ENCODE results near the gene ERBB2. TPM values are rescaled to one million over a fixed set of nuclear protein-coding genes. Genes with fewer than 3 reads are reported as not detected.
A peak's percentile ranks its signal among the peaks of the same experiment; 100 is the strongest.

ERBB2 gene
- total RNA-seq, 3 donors from 2014 or later: 13.1 to 118 (median 59.0) TPM

- TF ChIP-seq POLR2A (IDR thresholded peaks at IDR 0.05): no peak
- TF ChIP-seq CTCF (IDR thresholded peaks at IDR 0.05): no peak
- no peak for TF ChIP-seq POLR2AphosphoS5 (IDR thresholded peaks at IDR 0.05)
- Histone ChIP-seq H3K27ac (no peak overlapping the region), H3K9me3 (no peaks in the 10 kb centered on the region), H3K4me3 (peak overlapping the region in 1 of 3 donors; percentile 14), H3K4me1 (no peaks in the 10 kb centered on the region), H3K36me3 (no peaks in the 10 kb centered on the region), H3K27me3 (no peaks in the 10 kb centered on the region)
- no peak for DNase-seq (ENCODE audit: low spot score in 2 of 2)
- intact Hi-C loops (cut with DNase I; ENCODE audit: low total_unique reads): no loop called here
These were observed 77.9 kb downstream of the ERBB2 start for GRCh38 chr17:39777534-39778365.

Other genes starting within 250 kb of the ERBB2 start
- gene MED1, start 248.8 kb upstream of the ERBB2 start, total RNA-seq: 10 to 100 TPM; 21.4 to 36.3 (median 33.1) TPM
- 10 to 100 TPM; 38.6 to 58.2 (median 41.3) TPM for gene CDK12, start 238.6 kb upstream of the ERBB2 start, total RNA-seq
- gene NEUROD2, start 92.1 kb upstream of the ERBB2 start, total RNA-seq: not detected
- gene PPP1R1B, start 73.1 kb upstream of the ERBB2 start, total RNA-seq: 10 to 100 TPM; 22.6 to 71.3 (median 67.5) TPM
- 10 to 100 TPM; 37.0 to 43.9 (median 42.0) TPM for gene STARD3, start 62.9 kb upstream of the ERBB2 start, total RNA-seq
- under 1 TPM; 0.48 to 0.73 (median 0.66) TPM for gene TCAP, start 34.7 kb upstream of the ERBB2 start, total RNA-seq
- 1 to 10 TPM; 1.6 to 9.5 (median 5.1) TPM for gene PNMT, start 31.6 kb upstream of the ERBB2 start, total RNA-seq
- gene PGAP3, start 12.0 kb upstream of the ERBB2 start, total RNA-seq: 10 to 100 TPM; 11.7 to 23.7 (median 21.6) TPM
- 10 to 100 TPM; 50.7 to 68.2 (median 61.6) TPM for gene MIEN1, start 30.5 kb downstream of the ERBB2 start, total RNA-seq
- 10 to 100 TPM in 2 of 3 donors, not detected in 1; 27.9 to 69.2 TPM for gene GRB7, start 37.9 kb downstream of the ERBB2 start, total RNA-seq
- gene IKZF3, start 164.2 kb downstream of the ERBB2 start, total RNA-seq: 1 to 10 TPM; 1.8 to 4.8 (median 2.3) TPM
- not detected for gene ZPBP2, start 168.1 kb downstream of the ERBB2 start, total RNA-seq
- gene GSDMB, start 218.6 kb downstream of the ERBB2 start, total RNA-seq: 10 to 100 TPM in 2 of 3 donors, 1 to 10 TPM in 1; 9.1 to 19.0 (median 15.8) TPM
- gene ORMDL3, start 227.5 kb downstream of the ERBB2 start, total RNA-seq: 100 to 1,000 TPM in 2 of 3 donors, 10 to 100 TPM in 1; 90.5 to 158 (median 104) TPM
- 1 to 10 TPM in 1 of 3 donors, not detected in 2; 1.2 TPM for gene LRRC3C, start 227.7 kb downstream of the ERBB2 start, total RNA-seq